NCI-H1930 (cell line): ENCODE results near the gene OCA2.

Source experiments
- DNase-seq, 2 experiments: peaks; one replicate each; lab custom pipeline; 2025; lab: John Stamatoyannopoulos, UW

OCA2 gene

GRCh38 chr15:27815035-27815434 is 284.1 kb downstream of the OCA2 start:
- DNase-seq, result no peak

- DNase-seq, result no peak
Measured at GRCh38 chr15:27813139-27813538, 286.0 kb downstream of the OCA2 start.

DNA sequence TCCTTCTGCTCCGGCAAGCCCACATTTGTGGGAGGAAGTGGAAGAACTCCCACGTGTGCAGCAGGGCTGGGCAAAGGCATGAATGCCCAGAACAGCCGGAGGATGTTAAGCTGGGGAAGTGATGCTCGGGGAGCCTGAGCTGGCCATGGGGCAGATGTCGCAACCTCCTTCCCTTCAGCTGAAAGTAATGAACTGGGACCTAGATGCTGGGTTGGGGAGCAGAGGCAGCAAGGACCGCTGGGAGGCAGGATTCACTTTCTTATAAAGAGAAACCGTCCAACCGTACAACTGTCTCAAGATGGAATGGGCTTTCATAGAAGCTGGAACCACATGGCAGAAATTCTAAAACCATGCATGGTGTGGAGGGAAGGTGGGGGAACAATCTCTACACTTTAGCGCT is 290.9 kb downstream of the OCA2 start:
- no peak for DNase-seq

DNA sequence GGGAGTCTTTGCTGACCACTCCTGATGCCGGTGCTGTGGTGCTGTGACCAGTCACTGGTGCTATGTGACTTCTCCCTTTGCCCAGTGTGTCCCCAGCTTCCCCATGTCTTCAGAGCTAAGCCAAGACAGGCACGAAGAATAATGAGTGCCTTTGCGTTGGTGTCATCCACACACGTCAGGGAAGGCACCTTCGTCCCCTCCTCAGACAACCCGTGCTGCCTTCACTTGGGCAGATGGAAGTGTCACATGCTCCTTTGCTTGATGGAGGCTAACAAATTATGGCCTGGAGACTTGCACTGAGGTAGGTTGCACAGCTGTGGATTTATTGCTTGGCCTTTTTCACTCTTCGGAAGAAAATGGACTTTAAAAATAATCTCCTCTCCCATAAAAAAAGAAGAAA is 291.8 kb downstream of the OCA2 start:
- DNase-seq, result no peak

GRCh38 chr15:27806396-27806795 is 292.7 kb downstream of the OCA2 start:
- no peak for DNase-seq

DNA sequence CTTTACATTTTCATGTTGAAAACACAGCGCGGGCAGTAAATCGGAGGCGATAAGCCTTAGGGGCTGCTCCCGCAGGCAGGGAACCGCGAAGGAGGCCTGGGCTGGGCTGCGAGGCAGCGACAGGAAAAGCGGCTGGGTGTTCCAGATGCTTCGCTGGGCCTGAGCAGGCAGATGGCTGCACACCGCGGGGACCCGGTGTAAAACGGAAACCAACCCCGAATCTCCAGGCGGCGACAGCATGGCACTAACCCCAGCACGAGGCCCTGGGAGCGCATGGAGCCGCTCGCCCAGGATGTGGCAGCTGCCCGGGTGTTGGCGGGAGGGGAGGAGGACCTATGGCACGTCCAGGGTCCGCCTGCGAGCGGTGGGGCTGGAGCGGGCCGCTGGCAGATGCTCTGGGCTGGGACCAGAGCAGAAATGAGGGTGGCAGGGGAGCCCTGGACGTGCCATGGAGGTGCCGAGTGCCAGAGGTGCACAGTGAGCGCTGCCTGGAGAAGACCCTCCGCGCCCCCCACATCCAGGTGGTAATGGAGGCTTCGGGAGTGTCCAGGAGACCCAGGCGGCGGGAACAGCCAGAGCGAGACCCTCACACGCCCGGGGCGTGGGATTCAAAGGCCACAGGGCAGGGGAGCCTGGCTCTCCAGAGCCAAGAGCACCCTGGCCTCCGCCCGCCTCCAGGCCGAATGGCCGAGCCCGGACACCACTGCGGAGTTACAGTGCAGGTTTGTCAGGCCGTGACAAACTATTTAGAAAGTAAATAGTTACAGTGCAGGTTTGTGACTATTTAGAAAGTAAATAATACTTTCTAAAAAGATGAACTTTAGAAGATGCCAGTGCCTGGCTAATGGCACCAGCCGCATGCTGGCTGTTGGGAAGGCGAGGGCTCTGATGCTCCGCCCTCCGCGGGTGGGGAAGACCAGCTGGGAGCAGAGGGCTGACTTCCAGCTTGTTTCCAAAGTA is 293.6 kb downstream of the OCA2 start:
- no peak for DNase-seq

DNA sequence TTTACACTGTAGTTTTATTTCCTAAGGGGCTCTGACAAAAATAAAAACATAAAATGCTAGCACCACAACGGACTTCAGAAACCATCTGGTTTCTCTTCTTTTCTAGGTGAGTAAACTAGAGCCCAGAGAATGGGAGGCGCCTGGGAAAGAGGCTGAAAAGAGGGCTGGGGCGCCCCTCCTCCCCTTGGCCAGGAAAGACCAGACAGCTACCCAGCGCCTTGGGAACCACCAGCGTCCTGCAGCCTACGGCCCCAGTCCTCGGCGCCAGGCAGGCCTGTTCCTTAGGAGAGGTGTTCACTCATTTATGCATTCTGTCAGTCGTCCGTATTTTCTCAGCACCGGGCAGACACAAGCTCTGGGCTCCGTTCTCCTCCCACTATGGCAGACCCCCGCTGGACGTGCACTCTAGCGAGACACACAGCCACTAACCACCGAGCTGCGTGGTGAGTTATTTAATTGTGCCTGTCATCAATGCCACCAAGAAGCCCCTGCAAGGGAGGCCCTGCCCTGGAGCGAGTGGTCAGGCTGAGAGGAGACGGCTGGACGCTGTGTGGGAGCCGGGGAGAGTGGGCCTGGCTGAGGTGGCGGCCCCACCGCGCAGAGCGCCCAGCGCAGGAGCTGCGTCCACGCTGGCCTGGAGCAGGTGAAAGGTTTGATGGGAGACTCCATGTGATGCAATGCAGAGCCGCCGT is 294.4 kb downstream of the OCA2 start:
- DNase-seq, result no peak

DNA sequence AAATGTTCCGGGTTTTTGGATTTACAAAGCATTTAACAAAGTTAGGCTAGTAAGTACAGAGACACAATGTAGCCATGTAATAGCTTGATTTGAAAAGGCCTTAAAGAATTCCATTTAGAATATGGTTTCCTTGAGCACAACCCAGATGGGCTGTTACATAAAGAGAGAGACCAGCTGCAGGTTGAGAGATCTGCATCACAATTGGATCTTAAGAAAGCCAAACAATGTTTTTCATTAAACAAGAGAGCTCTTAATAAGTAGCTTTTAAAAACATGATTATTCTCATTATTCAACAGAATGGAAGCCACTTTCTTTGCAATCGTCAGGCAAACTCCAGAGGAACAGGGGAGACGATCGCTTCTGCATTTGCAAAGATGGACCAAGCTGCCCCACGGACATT is 300.3 kb downstream of the OCA2 start:
- no peak for DNase-seq

- DNase-seq, result no peak
Measured at GRCh38 chr15:27797765-27798164, 301.4 kb downstream of the OCA2 start.

- no peak for DNase-seq
Measured at GRCh38 chr15:27796405-27797320, 302.5 kb downstream of the OCA2 start.

GRCh38 chr15:27792756-27793264 is 306.3 kb downstream of the OCA2 start:
- no peak for DNase-seq

DNA sequence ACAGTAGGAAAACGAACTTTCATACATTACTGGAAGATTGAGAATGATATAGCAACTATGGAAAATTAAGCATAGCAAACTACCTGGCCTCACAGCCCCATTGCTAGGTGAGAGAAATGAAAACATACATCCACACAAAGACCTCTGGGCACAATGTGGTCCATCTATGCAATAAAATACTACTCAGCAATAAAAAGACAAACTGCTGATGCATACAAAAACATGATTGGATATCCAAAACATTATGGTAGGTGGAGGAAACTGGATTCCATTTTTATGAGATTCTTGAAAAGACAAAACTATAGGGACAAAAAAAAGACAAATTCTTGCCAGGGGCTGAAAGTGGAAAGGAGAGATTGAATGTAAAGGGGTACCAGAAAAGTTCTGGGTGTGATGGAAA is 308.8 kb downstream of the OCA2 start:
- no peak for DNase-seq

DNA sequence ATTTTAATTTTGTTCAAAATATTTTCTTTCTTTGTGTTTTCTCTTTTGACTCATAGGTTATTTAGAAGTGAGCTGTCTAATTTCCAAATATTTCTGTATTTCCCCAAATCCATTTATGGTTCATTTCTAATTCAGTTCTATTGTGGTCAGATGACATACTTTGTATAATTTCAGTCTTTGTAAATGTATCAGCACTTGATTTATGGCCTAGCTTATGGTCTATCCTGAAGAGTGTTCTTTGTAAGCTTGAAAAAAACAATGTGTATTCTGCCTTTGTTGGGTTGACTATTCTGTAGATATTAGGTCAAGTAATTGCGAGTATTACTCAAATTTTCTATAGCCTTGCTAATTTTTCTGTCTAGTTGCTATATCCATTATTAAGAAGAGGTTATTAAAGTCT is 311.2 kb downstream of the OCA2 start:
- DNase-seq, result no peak

DNA sequence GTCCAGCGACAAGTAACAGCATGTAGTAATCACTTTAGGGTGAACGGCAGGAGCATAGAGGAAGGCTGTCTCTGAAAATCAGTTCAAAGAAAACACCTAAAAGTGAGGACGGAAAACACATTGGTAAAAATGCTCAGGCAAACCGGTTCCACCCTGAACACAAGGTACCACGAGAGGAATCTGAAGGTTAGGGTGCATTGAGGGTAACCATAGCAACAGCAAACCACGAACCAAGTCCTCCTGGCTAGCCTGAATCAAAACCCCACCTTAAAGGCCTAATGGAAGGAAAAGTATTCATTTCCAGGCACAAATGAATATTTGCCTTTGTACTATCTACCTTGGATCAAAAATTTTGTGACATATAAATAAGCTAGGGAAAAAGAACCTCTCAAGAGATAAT is 315.0 kb downstream of the OCA2 start:
- DNase-seq, result no peak

GRCh38 chr15:27783678-27784077 is 315.4 kb downstream of the OCA2 start:
- no peak for DNase-seq

GRCh38 chr15:27782125-27782524 is 317.0 kb downstream of the OCA2 start:
- DNase-seq, result no peak

- DNase-seq, result no peak
Measured at GRCh38 chr15:27776501-27776900, 322.6 kb downstream of the OCA2 start.

GRCh38 chr15:27774638-27775037 is 324.5 kb downstream of the OCA2 start:
- DNase-seq, result no peak

- DNase-seq, result no peak
Measured at GRCh38 chr15:27774191-27774590, 324.9 kb downstream of the OCA2 start.

DNA sequence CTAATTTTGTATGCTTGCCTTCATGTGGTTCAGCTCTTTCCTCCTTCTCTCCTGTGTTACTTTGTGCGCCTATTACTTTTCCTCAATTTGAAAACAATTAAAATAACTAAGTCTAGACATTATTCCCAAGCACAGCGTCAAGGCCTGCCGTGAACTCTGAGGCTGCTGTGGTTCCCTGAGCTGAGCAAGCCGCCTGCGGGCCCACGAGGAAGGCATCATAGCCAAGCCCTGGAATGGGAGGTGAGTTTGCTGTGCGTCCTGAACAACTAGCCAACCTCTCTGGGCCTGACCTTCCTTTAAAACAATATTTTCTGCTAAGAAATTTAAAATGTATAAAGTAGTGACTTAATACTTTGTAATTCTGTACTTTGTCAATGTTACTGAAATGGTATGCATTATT is 327.2 kb downstream of the OCA2 start:
- DNase-seq, result no peak

GRCh38 chr15:27770769-27771554 is 328.2 kb downstream of the OCA2 start:
- DNase-seq, result no peak
